Limb (tissue), 2 donors: ENCODE results near the gene MPP1.

Source experiments
- DNase-seq, 2 donors: peaks; one replicate each; pipeline ENCODE4 v3.0.0-alpha.2; 2016; ENCODE audit errors: extremely low spot score in 2 of 2

MPP1 gene

GRCh38 chrX:154775419-154776349 is 29.6 kb downstream of the MPP1 start:
- no peak for DNase-seq

- DNase-seq = no peak
Observed at GRCh38 chrX:154774622-154775021, 30.7 kb downstream of the MPP1 start.

- peak; percentile 92 to 94 for DNase-seq
Observed at GRCh38 chrX:154762537-154763296, 42.6 kb downstream of the MPP1 start, which contains the start of gene DKC1. Gene DKC1, plus strand, starts transcription at chrX:154762864. Its CDS starts 102 bp downstream, at chrX:154762966.

GRCh38 chrX:154761977-154762536 is 43.2 kb downstream of the MPP1 start:
- no peak for DNase-seq

- DNase-seq = no peak
Observed at GRCh38 chrX:154758696-154759095, 46.6 kb downstream of the MPP1 start.

GRCh38 chrX:154751669-154752271 is 53.5 kb downstream of the MPP1 start:
- DNase-seq = no peak

GRCh38 chrX:154751203-154751668 is 54.0 kb downstream of the MPP1 start:
- no peak for DNase-seq

GRCh38 chrX:154750301-154751202 is 54.7 kb downstream of the MPP1 start, which contains the start of gene GAB3:
Gene GAB3, minus strand, starts transcription at chrX:154751077. Its CDS starts 52 bp downstream, at chrX:154751025.
- peak in 1 of 2 donors; percentile 51 for DNase-seq

GRCh38 chrX:154749856-154750255 is 55.4 kb downstream of the MPP1 start:
- DNase-seq = no peak

- DNase-seq = peak in 1 of 2 donors; percentile 63
Observed at GRCh38 chrX:154748712-154749339, 56.5 kb downstream of the MPP1 start.

GRCh38 chrX:154742613-154743012 is 62.7 kb downstream of the MPP1 start:
- no peak for DNase-seq

GRCh38 chrX:154739952-154740465 is 65.3 kb downstream of the MPP1 start:
- DNase-seq = no peak

GRCh38 chrX:154738011-154738738 is 67.1 kb downstream of the MPP1 start:
- DNase-seq = no peak

- DNase-seq = no peak
Observed at GRCh38 chrX:154737136-154737535, 68.1 kb downstream of the MPP1 start.

- DNase-seq = no peak
Observed at GRCh38 chrX:154735695-154736393, 69.4 kb downstream of the MPP1 start.

GRCh38 chrX:154734061-154734781 is 71.1 kb downstream of the MPP1 start:
- no peak for DNase-seq

- DNase-seq = no peak
Observed at GRCh38 chrX:154733066-154733425, 72.2 kb downstream of the MPP1 start.
